Stimulated activated naive CD4-positive, alpha-beta T cell (primary cell): Measurements from ENCODE around the gene FLOT2.
"Not testable (repeated sequence)": the region's sequence is repeated elsewhere in the genome, so short reads cannot be mapped to it uniquely, and the experiment has no call there.

Experiments
- DNase-seq, 6 experiments: peaks; one replicate each; lab custom pipeline; 2025; lab: John Stamatoyannopoulos, UW

Gene FLOT2

GRCh38 chr17:28896884-28897768 is at the start of gene FLOT2:
Gene FLOT2, minus strand, starts transcription at chr17:28897733. Its CDS starts 159 bp downstream, at chr17:28897574.
- peak; percentile 60 to 76 (median 66) for DNase-seq

DNA sequence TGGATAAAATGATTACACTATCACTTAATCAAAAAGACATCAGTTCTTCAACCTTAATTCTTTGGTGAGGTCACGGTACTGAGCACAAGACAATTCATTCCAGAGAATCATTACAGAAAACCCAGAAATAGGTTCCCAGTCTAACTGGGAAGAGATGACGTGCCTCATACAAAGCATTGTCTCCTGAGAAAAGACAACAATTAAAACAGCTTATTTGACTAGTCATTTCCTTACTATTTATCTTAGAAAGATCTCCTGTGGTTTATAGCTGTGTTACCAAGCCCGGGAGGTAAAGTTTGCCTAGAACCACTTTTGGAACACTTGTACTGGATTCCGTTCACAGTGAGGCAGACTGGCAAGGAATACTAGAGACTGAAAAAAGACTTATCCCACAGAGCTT is 48.7 kb upstream of the FLOT2 start:
- DNase-seq: no peak

GRCh38 chr17:28944862-28945741 is 47.6 kb upstream of the FLOT2 start:
- DNase-seq: no peak

- no peak for DNase-seq
These were observed 46.8 kb upstream of the FLOT2 start for GRCh38 chr17:28944343-28944742.

GRCh38 chr17:28942925-28943324 is 45.4 kb upstream of the FLOT2 start:
- DNase-seq: no peak

GRCh38 chr17:28941251-28941650 is 43.7 kb upstream of the FLOT2 start:
- no peak for DNase-seq

DNA sequence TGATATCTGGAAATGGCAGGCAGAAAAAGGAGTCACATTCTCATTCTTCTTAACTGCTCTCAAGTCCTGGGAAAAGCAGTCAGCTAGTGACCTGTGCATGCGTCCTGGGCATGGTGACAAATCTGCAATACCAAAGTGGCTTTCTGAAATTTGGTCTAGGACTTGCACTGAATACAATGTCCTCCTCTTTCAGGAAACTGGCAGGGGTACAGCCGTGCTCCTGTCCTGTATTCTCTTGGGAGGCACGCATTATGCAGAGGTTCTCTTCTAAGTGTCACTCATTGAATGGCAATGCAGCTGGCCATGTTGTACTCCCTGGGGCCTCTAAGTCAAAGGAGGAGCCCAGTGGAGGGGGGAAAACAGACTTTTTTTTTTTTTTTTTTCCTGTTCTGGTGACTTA is 43.1 kb upstream of the FLOT2 start:
- DNase-seq: no peak

GRCh38 chr17:28940142-28940541 is 42.6 kb upstream of the FLOT2 start:
- peak in 1 of 6 experiments; percentile 1 for DNase-seq

DNA sequence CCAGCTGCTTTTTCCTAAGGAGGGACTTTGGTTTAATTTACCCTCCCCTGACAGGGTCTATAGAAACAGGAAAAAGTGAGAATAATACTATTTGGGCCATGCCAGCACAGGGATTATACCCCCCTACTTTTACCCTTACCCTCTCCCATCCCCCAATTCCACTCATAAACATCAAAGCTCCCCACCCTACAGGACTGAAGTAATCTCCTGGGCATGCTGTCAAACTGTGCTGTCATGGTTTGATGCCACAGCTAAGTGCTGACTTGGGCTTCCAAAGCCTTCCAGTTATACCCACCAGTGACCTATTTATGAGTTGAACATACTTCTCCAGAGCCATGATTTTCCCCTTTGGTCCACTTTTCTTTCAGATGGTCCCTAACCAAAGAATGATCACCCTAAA is 41.0 kb upstream of the FLOT2 start:
- no peak for DNase-seq

DNA sequence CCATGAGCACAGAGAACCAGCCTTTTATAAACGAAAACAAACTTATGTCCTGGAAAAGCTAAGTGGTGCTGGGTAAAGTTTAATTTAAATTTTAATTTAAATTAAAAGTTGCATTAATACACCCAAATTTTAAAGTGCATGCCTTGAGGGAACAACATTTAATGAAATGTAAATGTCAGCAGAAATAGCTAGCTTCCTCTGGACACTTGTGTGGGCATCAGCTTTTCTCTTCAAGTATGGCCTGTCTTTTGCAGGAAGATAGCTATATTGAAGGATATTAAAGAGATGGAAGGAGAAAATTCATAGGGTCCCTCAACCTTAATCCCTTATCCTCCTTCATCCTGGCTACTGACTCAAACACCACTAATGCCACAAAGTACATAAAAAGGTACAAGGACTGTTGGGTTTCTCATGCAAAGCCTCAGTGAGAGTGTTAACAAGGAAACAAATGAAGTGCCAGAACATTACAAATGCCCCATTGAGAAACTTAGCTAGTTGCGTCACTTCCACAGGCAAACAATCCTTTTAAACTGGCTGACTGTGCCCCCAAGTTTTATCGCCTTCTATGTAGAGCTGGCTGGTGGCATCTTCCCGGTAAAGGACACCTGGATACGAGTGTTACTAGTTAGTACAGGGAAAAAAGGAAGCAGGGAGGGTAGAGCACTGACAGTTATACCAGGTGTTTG is 39.7 kb upstream of the FLOT2 start:
- DNase-seq: no peak

GRCh38 chr17:28935744-28936460 is 38.4 kb upstream of the FLOT2 start:
- DNase-seq: no peak

GRCh38 chr17:28934508-28934907 is 37.0 kb upstream of the FLOT2 start:
- DNase-seq: not testable (repeated sequence)

- DNase-seq: no peak
These were observed 32.3 kb upstream of the FLOT2 start for GRCh38 chr17:28929787-28930186.

- no peak for DNase-seq
These were observed 30.5 kb upstream of the FLOT2 start for GRCh38 chr17:28928061-28928460.

- DNase-seq: no peak
These were observed 29.3 kb upstream of the FLOT2 start for GRCh38 chr17:28926786-28927185.

DNA sequence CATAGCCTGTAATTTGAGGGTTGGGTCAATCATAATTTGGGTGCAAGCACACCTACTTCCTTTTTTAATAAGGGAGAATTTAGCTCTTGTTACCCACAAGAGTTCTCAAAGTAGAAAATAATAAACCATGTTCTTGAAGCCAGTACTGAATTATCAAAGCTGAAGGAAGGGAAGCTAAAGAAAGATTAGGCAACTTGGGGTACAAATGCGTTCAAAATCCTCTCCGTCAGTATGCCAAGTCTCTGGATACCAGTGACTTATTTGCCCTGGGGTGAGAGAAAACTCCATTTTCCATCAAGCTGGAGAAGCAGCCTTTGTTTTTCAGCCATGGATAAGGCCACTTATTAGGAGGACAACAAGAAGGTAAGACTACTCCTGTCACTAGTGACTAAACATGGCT is 28.8 kb upstream of the FLOT2 start:
- DNase-seq: no peak

DNA sequence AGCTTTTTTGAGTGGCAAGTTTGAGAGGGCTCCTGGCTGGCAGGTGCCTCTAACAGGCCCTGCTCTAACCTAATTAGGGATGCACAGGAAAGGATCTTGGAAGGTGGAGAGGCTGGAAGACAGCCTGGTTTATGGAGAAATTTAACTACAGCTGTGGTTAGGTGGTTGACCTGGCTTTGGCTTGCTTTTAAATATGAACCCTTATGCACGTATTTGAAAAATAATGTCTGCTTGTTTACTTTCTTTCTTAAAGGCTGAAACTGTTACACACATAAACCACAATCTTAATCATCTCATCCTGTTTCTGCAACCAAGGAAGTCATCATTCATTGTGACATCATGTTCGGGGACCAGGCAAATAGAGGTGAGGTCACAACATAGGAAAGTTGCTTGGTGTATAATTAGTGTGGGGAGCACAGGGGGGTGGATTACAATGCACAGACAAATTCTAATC is 28.4 kb upstream of the FLOT2 start:
- DNase-seq: peak; percentile 14 to 84 (median 54)

GRCh38 chr17:28920201-28920600 is 22.7 kb upstream of the FLOT2 start:
- DNase-seq: no peak

GRCh38 chr17:28918295-28918694 is 20.8 kb upstream of the FLOT2 start:
- DNase-seq: no peak

GRCh38 chr17:28917465-28917864 is 19.9 kb upstream of the FLOT2 start:
- DNase-seq: no peak

GRCh38 chr17:28917029-28917428 is 19.5 kb upstream of the FLOT2 start:
- DNase-seq: no peak
